Activated CD4-positive, CD25-positive, alpha-beta regulatory T cell (primary cell): ENCODE data around the gene MYPN.
"Not testable (repeated sequence)": the region's sequence is repeated elsewhere in the genome, so short reads cannot be mapped to it uniquely, and the experiment has no call there.

ENCODE experiments used
- DNase-seq, 4 experiments: peaks; one replicate each; lab custom pipeline; 2025; lab: John Stamatoyannopoulos, UW

Gene MYPN

DNA sequence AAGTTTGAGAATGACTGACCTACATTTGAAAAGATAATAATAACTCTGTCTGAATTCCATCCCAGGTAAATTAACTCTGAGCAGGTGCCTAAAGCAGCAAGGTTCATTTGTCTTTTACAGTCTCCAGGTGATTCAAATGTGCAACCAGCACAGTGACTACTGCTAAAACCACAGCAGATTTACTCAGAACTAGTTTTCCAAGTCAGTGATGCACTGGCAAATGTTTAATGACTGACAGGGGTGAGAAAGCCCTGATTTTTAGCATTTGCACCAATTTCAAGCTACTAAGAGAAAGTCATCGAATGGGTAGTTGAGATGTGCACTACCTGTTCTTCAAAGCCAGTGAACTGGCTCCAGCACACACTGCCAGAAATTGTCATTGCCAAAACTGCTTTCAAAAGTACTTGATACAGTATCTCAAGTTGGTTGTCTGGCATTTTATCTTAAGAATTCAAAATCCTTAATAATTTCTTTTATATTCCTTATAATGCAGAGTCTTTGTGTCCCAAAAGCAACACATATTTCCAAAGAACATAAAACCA is 62.3 kb downstream of the MYPN start:
- no peak for DNase-seq

GRCh38 chr10:68172324-68172723 is 63.0 kb downstream of the MYPN start:
- no peak for DNase-seq

DNA sequence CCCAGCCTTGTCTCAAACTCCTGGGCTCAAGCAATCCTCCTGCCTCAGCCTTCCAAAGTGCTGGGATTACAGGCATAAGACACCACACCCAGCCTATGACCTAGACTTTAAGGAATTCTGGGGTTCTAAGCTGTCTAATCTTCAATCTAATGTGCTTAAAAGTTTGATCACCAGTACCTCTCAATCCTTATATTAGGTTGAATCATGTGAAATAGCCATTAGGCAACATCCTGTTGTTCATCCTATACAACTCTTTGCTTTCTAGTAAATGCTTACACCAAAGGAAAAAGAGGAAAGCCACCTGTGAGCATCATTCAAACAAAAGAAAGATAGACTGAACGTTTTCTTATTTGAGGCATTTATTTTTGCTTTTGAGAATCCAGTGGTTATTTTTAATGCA is 66.7 kb downstream of the MYPN start:
- no peak for DNase-seq

GRCh38 chr10:68176797-68177196 is 67.5 kb downstream of the MYPN start:
- no peak for DNase-seq

DNA sequence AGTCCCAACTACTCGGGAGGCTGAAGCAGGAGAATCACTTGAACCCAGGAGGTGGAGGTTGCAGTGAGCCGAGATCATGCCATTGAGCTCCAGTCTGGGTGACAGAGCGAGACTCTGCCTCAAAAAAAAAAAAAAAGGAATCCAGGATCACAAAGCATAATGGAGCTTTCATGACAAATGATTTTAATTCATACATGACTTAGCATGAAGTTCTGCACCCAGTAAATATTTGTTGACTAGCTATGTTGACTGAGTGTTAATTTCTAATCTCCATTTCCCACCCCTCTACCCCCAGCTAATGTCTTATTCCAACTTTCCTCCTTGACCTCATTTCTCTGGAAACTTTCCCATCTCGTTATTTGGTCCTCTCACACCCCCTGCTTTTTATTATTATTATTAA is 69.3 kb downstream of the MYPN start:
- no peak for DNase-seq

DNA sequence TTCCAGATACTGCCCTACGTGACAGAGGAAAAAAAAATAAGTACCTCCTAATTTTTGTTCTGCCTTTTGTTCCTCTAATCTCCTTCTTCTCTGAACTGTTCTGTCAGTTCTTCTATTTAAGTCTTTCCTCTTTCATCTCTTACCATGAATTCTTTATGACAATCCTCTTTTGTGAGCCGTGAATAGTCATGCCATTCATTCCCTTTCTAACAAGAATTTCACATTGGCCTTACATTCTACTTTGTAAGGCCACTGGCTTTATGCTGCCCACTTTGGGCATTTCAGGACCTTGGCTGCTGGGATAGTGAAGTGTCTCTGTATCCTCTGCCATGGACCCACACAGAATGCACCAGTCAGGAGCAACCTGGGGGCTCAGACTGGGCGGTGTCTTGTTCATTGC is 69.7 kb downstream of the MYPN start:
- DNase-seq: no peak

DNA sequence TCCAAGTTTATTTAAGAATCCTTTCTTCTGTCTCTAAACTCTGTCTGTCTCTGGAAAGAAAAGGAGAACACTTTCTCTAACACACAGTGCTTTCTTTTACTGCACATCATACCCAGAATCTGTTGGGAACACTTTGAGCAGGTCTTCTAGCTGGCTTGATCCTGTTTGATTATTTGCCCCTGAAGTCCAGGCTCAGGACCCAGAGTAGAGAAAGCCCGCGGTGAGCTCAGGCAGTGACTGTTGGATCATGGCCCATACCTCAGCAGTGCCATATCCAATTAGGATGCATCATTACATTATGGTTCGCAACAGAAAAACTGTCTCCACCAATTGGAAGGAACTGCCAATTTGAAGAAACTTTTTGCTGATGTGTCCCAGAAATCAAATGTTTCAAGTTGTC is 71.2 kb downstream of the MYPN start:
- DNase-seq: no peak

- DNase-seq: no peak
Measured at GRCh38 chr10:68184546-68184945, 75.3 kb downstream of the MYPN start.

- no peak for DNase-seq
Measured at GRCh38 chr10:68185085-68185484, 75.8 kb downstream of the MYPN start.

- DNase-seq: no peak
Measured at GRCh38 chr10:68188835-68189234, 79.5 kb downstream of the MYPN start.

DNA sequence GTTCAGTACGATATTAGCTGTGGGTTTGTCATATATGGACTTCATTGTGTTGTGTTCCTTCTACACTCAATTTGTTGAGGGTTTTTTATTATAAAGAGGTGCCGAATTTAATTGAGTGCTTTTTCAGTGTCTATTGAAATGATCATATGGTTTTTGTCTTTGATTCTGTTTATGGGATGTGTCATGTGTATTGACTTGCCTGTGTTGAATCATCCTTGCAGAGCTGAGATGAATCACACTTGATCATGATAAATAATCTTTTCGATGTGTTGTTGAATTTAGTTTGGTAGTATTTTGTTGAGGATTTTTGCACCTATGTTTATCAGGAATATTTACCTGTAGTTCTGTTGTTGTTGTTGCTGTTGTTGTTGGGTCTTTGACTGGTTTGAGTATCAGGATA is 82.8 kb downstream of the MYPN start:
- no peak for DNase-seq

DNA sequence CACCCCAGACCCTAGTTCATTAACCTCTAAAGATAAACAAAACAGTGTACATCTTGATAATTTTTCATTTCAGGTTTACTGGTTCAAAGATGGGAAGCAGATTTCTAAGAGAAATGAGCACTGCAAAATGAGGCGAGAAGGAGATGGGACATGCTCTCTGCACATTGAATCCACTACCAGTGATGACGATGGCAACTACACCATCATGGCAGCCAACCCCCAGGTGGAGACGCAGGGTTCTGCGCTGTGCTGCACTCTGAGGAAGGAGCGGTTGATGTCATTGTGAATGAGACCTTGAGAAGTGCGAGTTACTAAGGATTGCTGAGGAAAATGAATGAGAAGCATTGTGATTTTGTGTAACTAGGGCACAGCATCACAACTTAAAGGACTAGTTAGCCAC is 85.0 kb downstream of the MYPN start:
- DNase-seq: no peak

- DNase-seq: not testable (repeated sequence)
Measured at GRCh38 chr10:68195776-68196175, 86.5 kb downstream of the MYPN start.

GRCh38 chr10:68196701-68197100 is 87.4 kb downstream of the MYPN start:
- DNase-seq: no peak

- no peak for DNase-seq
Measured at GRCh38 chr10:68202960-68203353, 93.7 kb downstream of the MYPN start.

- DNase-seq: no peak
Measured at GRCh38 chr10:68208424-68209042, 99.2 kb downstream of the MYPN start.

DNA sequence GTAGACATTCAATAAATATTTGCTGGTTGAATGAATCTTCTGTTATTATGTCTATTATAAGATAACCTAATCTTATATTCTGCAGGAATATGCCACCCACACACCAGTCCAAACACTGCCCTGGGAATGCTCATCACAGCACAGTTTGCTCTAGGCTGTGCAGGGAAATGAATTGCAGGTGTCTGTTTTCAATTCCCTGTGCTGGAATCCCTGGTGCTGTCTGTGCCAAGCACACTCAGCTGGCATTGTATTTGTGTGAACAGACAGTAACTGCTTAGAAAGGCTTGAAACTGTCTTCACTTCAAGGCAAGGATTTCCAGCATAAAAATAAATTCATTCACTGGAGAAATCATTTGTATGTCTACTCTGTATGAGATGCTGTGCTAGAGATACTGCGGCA is 102.4 kb downstream of the MYPN start:
- DNase-seq: no peak

GRCh38 chr10:68212721-68213352 is 103.5 kb downstream of the MYPN start:
- DNase-seq: no peak

- no peak for DNase-seq
Measured at GRCh38 chr10:68218786-68219185, 109.5 kb downstream of the MYPN start.

DNA sequence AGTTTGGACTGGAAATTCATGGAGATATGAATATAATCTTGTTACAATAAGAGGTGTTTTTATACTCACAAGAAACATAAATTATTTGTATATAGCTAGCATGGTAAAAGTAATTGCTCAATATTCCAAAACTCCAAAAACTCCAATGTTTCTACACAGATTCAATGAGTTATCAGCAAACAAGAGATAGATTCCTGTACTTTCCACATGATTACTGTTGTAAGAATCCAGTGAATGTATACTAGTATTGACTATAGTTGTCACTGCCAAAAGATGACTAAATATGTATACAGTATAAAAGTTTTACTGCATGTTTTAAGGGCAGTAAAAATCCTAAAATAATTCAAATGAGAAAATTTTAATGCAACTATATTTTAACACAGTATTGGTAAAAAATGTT is 111.9 kb downstream of the MYPN start:
- DNase-seq: no peak

GRCh38 chr10:68222391-68222790 is 113.1 kb downstream of the MYPN start:
- no peak for DNase-seq

GRCh38 chr10:68223535-68224165 is 114.4 kb downstream of the MYPN start:
- no peak for DNase-seq

GRCh38 chr10:68224810-68225209 is 115.5 kb downstream of the MYPN start:
- no peak for DNase-seq
